B cell (primary cell): Measurements from ENCODE around the gene TKFC.

ENCODE experiments used
- EZH2 ChIP-seq: IDR thresholded peaks from 2 replicates; pipeline ENCODE4 v1.6.1; 2012; ENCODE audit warnings: borderline replicate concordance, low read depth, mild to moderate bottlenecking, moderate library complexity, low read length; ENCODE audit not compliant: insufficient read depth, poor library complexity, severe bottlenecking
- TF ChIP-seq, protein P1 (sequence below): fragments of 200-600 bp; IDR thresholded peaks from one replicate; pipeline ENCODE4 v1.8.0; 2022; ENCODE audit warnings: antibody characterized with exemption, mild to moderate bottlenecking

DNA sequence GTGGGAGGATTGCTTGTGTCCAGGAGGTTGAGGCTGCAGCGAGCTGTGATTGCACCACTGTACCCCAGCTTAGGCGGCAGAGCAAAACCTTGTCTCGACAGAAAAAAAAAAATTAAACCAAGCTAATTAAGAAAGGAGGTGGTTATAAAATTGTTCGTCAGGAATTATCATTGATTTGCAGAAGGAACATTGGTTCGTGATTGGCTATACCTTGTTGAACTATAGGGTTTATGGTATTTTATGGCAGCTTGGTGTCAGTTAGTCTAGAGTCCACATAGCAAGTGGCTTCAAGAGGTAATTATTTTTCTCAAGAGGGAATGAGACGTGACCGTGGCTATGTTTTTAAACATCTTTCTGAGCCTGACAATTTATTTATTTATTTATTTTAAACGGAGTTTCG lies 47.9 kb downstream of the TKFC start:
- TF ChIP-seq, protein P1, sequence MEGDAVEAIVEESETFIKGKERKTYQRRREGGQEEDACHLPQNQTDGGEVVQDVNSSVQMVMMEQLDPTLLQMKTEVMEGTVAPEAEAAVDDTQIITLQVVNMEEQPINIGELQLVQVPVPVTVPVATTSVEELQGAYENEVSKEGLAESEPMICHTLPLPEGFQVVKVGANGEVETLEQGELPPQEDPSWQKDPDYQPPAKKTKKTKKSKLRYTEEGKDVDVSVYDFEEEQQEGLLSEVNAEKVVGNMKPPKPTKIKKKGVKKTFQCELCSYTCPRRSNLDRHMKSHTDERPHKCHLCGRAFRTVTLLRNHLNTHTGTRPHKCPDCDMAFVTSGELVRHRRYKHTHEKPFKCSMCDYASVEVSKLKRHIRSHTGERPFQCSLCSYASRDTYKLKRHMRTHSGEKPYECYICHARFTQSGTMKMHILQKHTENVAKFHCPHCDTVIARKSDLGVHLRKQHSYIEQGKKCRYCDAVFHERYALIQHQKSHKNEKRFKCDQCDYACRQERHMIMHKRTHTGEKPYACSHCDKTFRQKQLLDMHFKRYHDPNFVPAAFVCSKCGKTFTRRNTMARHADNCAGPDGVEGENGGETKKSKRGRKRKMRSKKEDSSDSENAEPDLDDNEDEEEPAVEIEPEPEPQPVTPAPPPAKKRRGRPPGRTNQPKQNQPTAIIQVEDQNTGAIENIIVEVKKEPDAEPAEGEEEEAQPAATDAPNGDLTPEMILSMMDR = no peak
- TF ChIP-seq EZH2 = no peak
